IMR-90 (cell line): ENCODE data around the gene ENTPD7. TPM values are rescaled to one million over a fixed set of nuclear protein-coding genes. Genes with fewer than 3 reads are reported as not detected.
"Not testable (repeated sequence)": the region's sequence is repeated elsewhere in the genome, so short reads cannot be mapped to it uniquely, and the experiment has no call there.

Experiments used
- ATAC-seq: fragments of 200-7000 bp; cut with Tn5 transposase; 2 replicates; pipeline ENCODE4 v1.9.1; 2020; ENCODE audit warnings: low read depth, mild to moderate bottlenecking, moderate library complexity
- BruUV-seq: library from RNA; stranded (reverse); fragments of 400-500 nt; replicated peaks from 2 replicates; lab custom pipeline; 2021; lab: Mats Ljungman, UMichigan
- CTCF ChIA-PET: fragments of 300-600 bp; formaldehyde crosslinking; extraction: SDS; loops from one replicate; lab custom pipeline; 2021; ENCODE audit warnings: antibody characterized with exemption; lab: Yijun Ruan, JAX
- POLR2A ChIA-PET: fragments of 300-600 bp; sonication (Branson Sonifier 250); formaldehyde crosslinking; loops from one replicate; lab custom pipeline; 2022; ENCODE audit warnings: antibody characterized with exemption; ENCODE audit not compliant: unreplicated experiment; lab: Charles Lee
- DNase-seq: peaks from one replicate; pipeline ENCODE4 v3.0.0; 2013
- H2AFZ ChIP-seq: replicated peaks from 2 replicates; pipeline ENCODE3; 2013; ENCODE audit warnings: low read length, mild to moderate bottlenecking; ENCODE audit not compliant: poor library complexity
- H2AK5ac ChIP-seq: 2 replicates; pipeline ENCODE4 v1.6.1; 2013; ENCODE audit warnings: low read depth, low read length, inconsistent platforms
- H2AK9ac ChIP-seq: replicated peaks from 2 replicates; pipeline ENCODE3; 2013; ENCODE audit warnings: mild to moderate bottlenecking, low read depth, low read length, moderate library complexity; ENCODE audit not compliant: poor library complexity
- H2BK120ac ChIP-seq: 2 replicates; pipeline ENCODE4 v1.6.1; 2013; ENCODE audit warnings: low read depth, low read length, inconsistent platforms
- H2BK15ac ChIP-seq: 3 replicates; pipeline ENCODE4 v1.6.1; 2013; ENCODE audit warnings: low read depth, low read length, inconsistent platforms
- H2BK20ac ChIP-seq: 2 replicates; pipeline ENCODE4 v1.6.1; 2013; ENCODE audit warnings: low read depth, mild to moderate bottlenecking, inconsistent platforms, low read length, moderate library complexity
- H2BK5ac ChIP-seq: 2 replicates; pipeline ENCODE4 v1.6.1; 2013; ENCODE audit warnings: mild to moderate bottlenecking, low read depth, low read length, inconsistent platforms; ENCODE audit not compliant: poor library complexity, severe bottlenecking
- H3K14ac ChIP-seq: replicated peaks from 2 replicates; pipeline ENCODE4 v1.6.1; 2013; ENCODE audit warnings: low read depth, low read length, inconsistent platforms
- H3K18ac ChIP-seq: 2 replicates; pipeline ENCODE4 v1.6.1; 2013; ENCODE audit warnings: low read depth, low read length, control low read depth
- H3K23ac ChIP-seq: 2 replicates; pipeline ENCODE4 v1.6.1; 2013; ENCODE audit warnings: low read depth, low read length, inconsistent platforms
- H3K27ac ChIP-seq: 2 replicates; pipeline ENCODE4 v1.5.1; 2013; ENCODE audit warnings: mild to moderate bottlenecking, control low read depth, low read length; ENCODE audit not compliant: insufficient read depth
- H3K27me3 ChIP-seq: 2 replicates; pipeline ENCODE4 v1.6.1; 2013; ENCODE audit warnings: low read length; ENCODE audit not compliant: control insufficient read depth, insufficient read depth
- H3K36me3 ChIP-seq: 2 replicates; pipeline ENCODE4 v1.6.1; 2013; ENCODE audit warnings: low read length, mixed read lengths; ENCODE audit not compliant: control insufficient read depth, insufficient read depth
- H3K4ac ChIP-seq: 2 replicates; pipeline ENCODE4 v1.6.1; 2013; ENCODE audit warnings: low read depth, low read length, inconsistent platforms
- H3K4me1 ChIP-seq: 2 replicates; pipeline ENCODE4 v1.6.1; 2013; ENCODE audit warnings: low read length, mixed read lengths; ENCODE audit not compliant: control insufficient read depth, insufficient read depth
- H3K4me2 ChIP-seq: 2 replicates; pipeline ENCODE4 v1.6.1; 2013; ENCODE audit warnings: low read depth, mild to moderate bottlenecking, control low read depth, low read length, moderate library complexity
- H3K4me3 ChIP-seq: 2 replicates; pipeline ENCODE4 v1.5.1; 2013; ENCODE audit warnings: low read depth, mild to moderate bottlenecking, control low read depth, low read length, moderate library complexity; ENCODE audit not compliant: insufficient read depth
- H3K56ac ChIP-seq: 2 replicates; pipeline ENCODE4 v1.6.1; 2013; ENCODE audit warnings: low read length, inconsistent platforms; ENCODE audit not compliant: insufficient read depth; ENCODE audit errors: extremely low read depth
- H3K79me1 ChIP-seq, 2 experiments: 2 replicates each; pipeline ENCODE4 v1.6.1; 2013; ENCODE audit warnings: low read length in 2 of 2, inconsistent platforms in 1 of 2, low read depth in 1 of 2
- H3K9ac ChIP-seq: 2 replicates; pipeline ENCODE4 v1.6.1; 2013; ENCODE audit warnings: low read depth, low read length, control low read depth
- H3K9me1 ChIP-seq: 2 replicates; pipeline ENCODE4 v1.6.1; 2013; ENCODE audit warnings: low read length, inconsistent platforms; ENCODE audit not compliant: insufficient read depth
- H3K9me3 ChIP-seq: 2 replicates; pipeline ENCODE4 v1.6.1; 2013; ENCODE audit warnings: low read length; ENCODE audit not compliant: control insufficient read depth, insufficient read depth
- H4K20me1 ChIP-seq: 2 replicates; pipeline ENCODE4 v1.6.1; 2013; ENCODE audit warnings: low read length, inconsistent platforms; ENCODE audit not compliant: insufficient read depth
- H4K5ac ChIP-seq: 2 replicates; pipeline ENCODE4 v1.6.1; 2013; ENCODE audit warnings: mild to moderate bottlenecking, low read depth, low read length, control low read depth
- H4K8ac ChIP-seq, 2 experiments: 2 replicates each; pipeline ENCODE4 v1.6.1; 2013; ENCODE audit warnings: low read depth in 2 of 2, low read length in 2 of 2, control low read depth in 1 of 2, inconsistent platforms in 1 of 2
- H4K91ac ChIP-seq: 2 replicates; pipeline ENCODE4 v1.6.1; 2013; ENCODE audit warnings: low read depth, low read length, inconsistent platforms; ENCODE audit not compliant: insufficient read depth
- CEBPB ChIP-seq: IDR thresholded peaks from 2 replicates; pipeline ENCODE4 v1.6.1; 2012; ENCODE audit warnings: low read depth, low read length, improper control_type of control experiment
- ELK1 ChIP-seq: fragments of 150-350 bp; IDR thresholded peaks from 2 replicates; pipeline ENCODE4 v1.6.1; 2016; ENCODE audit warnings: low read depth, mild to moderate bottlenecking, low read length, moderate library complexity, borderline replicate concordance
- MXI1 ChIP-seq: IDR thresholded peaks from 2 replicates; pipeline ENCODE4 v1.6.1; 2012; ENCODE audit warnings: low read depth, mild to moderate bottlenecking, low read length, moderate library complexity, borderline replicate concordance
- POLR2A ChIP-seq: IDR thresholded peaks from 2 replicates; pipeline ENCODE4 v1.6.1; 2012; ENCODE audit warnings: mild to moderate bottlenecking, low read depth, low read length
- RCOR1 ChIP-seq: IDR thresholded peaks from 2 replicates; pipeline ENCODE4 v1.6.1; 2012; ENCODE audit warnings: mild to moderate bottlenecking, low read length, improper control_type of control experiment; ENCODE audit not compliant: insufficient replicate concordance
- SMC3 ChIP-seq: fragments of 150-350 bp; IDR thresholded peaks from 2 replicates; pipeline ENCODE4 v1.6.1; 2016; ENCODE audit warnings: low read depth, mild to moderate bottlenecking, antibody characterized with exemption, low read length, moderate library complexity
- WGBS, 2 experiments: methylation state at CpG; one replicate each; pipeline versions ENCODE4 v1.1.5 to v1.1.7; 2013; ENCODE audit warnings: missing lambda C conversion rate in 2 of 2; ENCODE audit not compliant: insufficient read length in 1 of 2; ENCODE audit errors: extremely low coverage in 2 of 2; 5-methylcytosine and 5-hydroxymethylcytosine counted together
- dilution Hi-C: fragments of 300-500 bp; cut with HindIII; formaldehyde crosslinking; loops from one replicate; pipeline ENCODE4 v1.14.3; 2018; ENCODE audit warnings: low sequenced_read_pairs; ENCODE audit not compliant: unreplicated experiment
- in situ Hi-C: fragments of 300-500 bp; cut with MboI; formaldehyde crosslinking; loops from 3 replicates; pipeline ENCODE4 v1.14.3; 2019; ENCODE audit warnings: low sequenced_read_pairs, inconsistent platforms, mixed read lengths
- intact Hi-C: fragments of 100-400 bp; cut with micrococcal nuclease; formaldehyde crosslinking; loops from 2 replicates; pipeline ENCODE4 v1.10.0; 2022
- polyA plus RNA-seq, 3 experiments: library from polyadenylated mRNA; depleted of rRNA; stranded (reverse); fragments of >200 nt; gene quantifications; 2 replicates each; pipeline ENCODE4 v1.2.3, GENCODE V29; 2012; ENCODE audit warnings: low replicate concordance in 1 of 3
- total RNA-seq: library from RNA; depleted of rRNA; stranded (reverse); fragments of >200 nt; gene quantifications from 2 replicates; pipeline ENCODE4 v1.2.3, GENCODE V29; 2012

ENTPD7 gene
- total and polyA plus RNA-seq, 2 of the 4 experiments (the other 2 are of a cell fraction): 8.0 to 23.3 TPM

- Histone ChIP-seq H2AK9ac (no peak overlapping the region), H4K20me1 (no peaks in the 10 kb centered on the region), H3K4me1 (peaks cover 2% of the 10 kb centered on the region; the same call in 1 of the 2 replicates), H4K8ac (no peak overlapping the region), H2AK5ac (no peak overlapping the region), H3K9me1 (no peaks in the 10 kb centered on the region), H2BK5ac (no peak overlapping the region), H3K27me3 (no peaks in the 10 kb centered on the region), H3K27ac (no peak overlapping the region), H4K91ac (no peak overlapping the region), H3K36me3 (peaks cover 10% of the 10 kb centered on the region), H2BK20ac (no peak overlapping the region), H3K4me2 (peak overlapping the region; percentile 82), H3K23ac (peak overlapping the region; percentile 1; the same call in 1 of the 2 replicates), H3K14ac (no peak overlapping the region), H2BK15ac (no peak overlapping the region), H3K56ac (no peak overlapping the region), H4K5ac (no peak overlapping the region), H3K4ac (no peak overlapping the region), H3K79me1 (peaks cover 23 to 44% of the 10 kb centered on the region in 2 experiments; a peak in 3 of 4 replicates), H3K18ac (no peak overlapping the region), H2BK120ac (no peak overlapping the region), H2AFZ (no peak overlapping the region), H3K9ac (no peak overlapping the region), H3K4me3 (no peak overlapping the region), H3K9me3 (no peaks in the 10 kb centered on the region)
- ChIA-PET CTCF (interaction anchor here (0.7 to 1.6 kb wide), 2 partner anchors 112 to 116 kb away, joined by 4 to 5 read pairs; no protein-coding TSS in a partner anchor), POLR2A (no interaction called here)
- dilution Hi-C loops: no loop called here
- intact Hi-C loops: loop anchor here (5.0 to 10.0 kb wide), 4 partner anchors 49 to 451 kb away; partner anchors contain the start of genes ABCC2 and ERLIN1
- WGBS, 2 experiments: 35% methylated on average over 6 of the region's 8 CpGs; no CpG with 5 or more reads in 1 of the 2 experiments
- no TSS peak for BruUV-seq
- TF ChIP-seq MXI1 (no peak), ELK1 (no peak), CEBPB (no peak), SMC3 (no peak), POLR2A (no peak), RCOR1 (no peak)
- peak; percentile 13 for DNase-seq
- ATAC-seq: no peak
- in situ Hi-C loops: no loop called here
Measured at GRCh38 chr10:99733366-99733765, 74.1 kb downstream of the ENTPD7 start.

- BruUV-seq, H4K20me1 ChIP-seq, H3K4me2 ChIP-seq, H3K18ac ChIP-seq, H2AFZ ChIP-seq, H3K27me3 ChIP-seq, POLR2A ChIA-PET, H4K5ac ChIP-seq, H3K23ac ChIP-seq, H3K4me1 ChIP-seq, H2BK15ac ChIP-seq, H3K4me3 ChIP-seq, H3K9ac ChIP-seq, H2AK5ac ChIP-seq, H3K27ac ChIP-seq, in situ Hi-C loops, ATAC-seq, H2BK20ac ChIP-seq, H3K14ac ChIP-seq, H3K56ac ChIP-seq, H2BK5ac ChIP-seq, H3K9me1 ChIP-seq, H3K9me3 ChIP-seq, H2BK120ac ChIP-seq, H4K8ac ChIP-seq, H4K91ac ChIP-seq, H3K4ac ChIP-seq, H2AK9ac ChIP-seq, dilution Hi-C loops, DNase-seq: not testable (repeated sequence)
- CTCF ChIA-PET: interaction anchor here (1.6 kb wide), 1 partner anchor 111 kb away, joined by 5 read pairs; no protein-coding TSS in a partner anchor
- no CpG with 5 or more reads among the region's 10 CpGs for WGBS, 2 experiments
- H3K79me1 ChIP-seq: peaks cover 23 to 44% of the 10 kb centered on the region in 2 experiments; a peak in 3 of 4 replicates
- intact Hi-C loops: loop anchor here (5.0 to 10.0 kb wide), 4 partner anchors 48 to 451 kb away; partner anchors contain the start of genes ABCC2 and ERLIN1
- H3K36me3 ChIP-seq: peaks cover 10% of the 10 kb centered on the region
Measured at GRCh38 chr10:99734111-99734510, 74.8 kb downstream of the ENTPD7 start.
